Breast epithelium (tissue), 3 donors: Measurements from ENCODE around the gene PFKFB2.
A peak's percentile ranks its signal among the peaks of the same experiment; 100 is the strongest.

Source experiments
- CTCF ChIP-seq, 3 donors: fragments of 450-650 bp; IDR thresholded peaks; one replicate each; pipeline ENCODE4 v1.5.1; 2016 to 2017; ENCODE audit warnings: antibody characterized with exemption in 3 of 3, mild to moderate bottlenecking in 3 of 3, moderate library complexity in 3 of 3
- POLR2A ChIP-seq: fragments of 450-650 bp; IDR thresholded peaks from one replicate; pipeline ENCODE4 v1.6.1; 2016; ENCODE audit warnings: antibody characterized with exemption, mild to moderate bottlenecking, moderate library complexity
- POLR2AphosphoS5 ChIP-seq, 3 donors: sonication (generic); formaldehyde crosslinking; IDR thresholded peaks; one replicate each; pipeline ENCODE4 v1.6.1; 2017; ENCODE audit warnings: antibody characterized with exemption in 3 of 3

- TF ChIP-seq POLR2AphosphoS5 (IDR thresholded peaks at IDR 0.05), result peak in 1 of 3 donors; percentile 44
- TF ChIP-seq CTCF (IDR thresholded peaks at IDR 0.05), result no peak
- no peak for TF ChIP-seq POLR2A
Observed at GRCh38 chr1:207007352-207008033, 45.6 kb upstream of the PFKFB2 start.
